ENCODE measurements around the gene SYCP2L. TPM values are rescaled to one million over a fixed set of nuclear protein-coding genes. Genes with fewer than 3 reads are reported as not detected.

SYCP2L gene
- total and polyA plus RNA-seq, 2 of the 4 experiments (the other 2 are of a cell fraction) = 0.05 TPM; not detected in 1

GRCh38 chr6:10874207-10874606, 12.6 kb upstream of the SYCP2L start:
- intact Hi-C loops (cut with micrococcal nuclease) = no loop called here
- WGBS, 2 experiments (ENCODE audit: extremely low coverage in 2 of 2, insufficient read length in 1 of 2) = no CpG with 5 or more reads among the region's 6 CpGs
- Histone ChIP-seq H3K18ac (ENCODE audit: low read depth, low read length) (no peak overlapping the region), H3K9me3 (ENCODE audit: control insufficient read depth, insufficient read depth, low read length) (no peaks in the 10 kb centered on the region), H3K4me3 (ENCODE audit: insufficient read depth, low read depth, low read length) (no peak overlapping the region), H3K4me1 (ENCODE audit: control insufficient read depth, insufficient read depth, low read length) (no peaks in the 10 kb centered on the region), H4K91ac (ENCODE audit: insufficient read depth, low read depth, low read length) (no peak overlapping the region), H3K9ac (ENCODE audit: low read depth, low read length) (no peak overlapping the region), H2AK5ac (ENCODE audit: low read depth, low read length) (no peak overlapping the region), H3K14ac (replicated peaks; ENCODE audit: low read depth, low read length) (no peak overlapping the region), H3K79me1 (ENCODE audit: low read depth in 1 of 2, low read length in 2 of 2) (no peaks in the 10 kb centered on the region), H2BK5ac (ENCODE audit: low read depth, low read length, poor library complexity, severe bottlenecking) (no peak overlapping the region), H4K20me1 (ENCODE audit: insufficient read depth, low read length) (no peaks in the 10 kb centered on the region), H3K56ac (ENCODE audit: extremely low read depth, insufficient read depth, low read length) (no peak overlapping the region), H3K23ac (ENCODE audit: low read depth, low read length) (no peak overlapping the region), H3K4me2 (ENCODE audit: low read depth, low read length) (no peak overlapping the region), H4K8ac (ENCODE audit: low read depth in 2 of 2, low read length in 2 of 2) (no peak overlapping the region), H3K27ac (ENCODE audit: insufficient read depth, low read length) (no peak overlapping the region), H3K27me3 (ENCODE audit: control insufficient read depth, insufficient read depth, low read length) (peaks cover 9% of the 10 kb centered on the region), H3K9me1 (ENCODE audit: insufficient read depth, low read length) (no peaks in the 10 kb centered on the region), H2BK15ac (ENCODE audit: low read depth, low read length) (no peak overlapping the region), H3K4ac (ENCODE audit: low read depth, low read length) (no peak overlapping the region), H2AK9ac (replicated peaks; ENCODE audit: low read depth, low read length, poor library complexity) (no peak overlapping the region), H4K5ac (ENCODE audit: low read depth, low read length) (no peak overlapping the region), H3K36me3 (ENCODE audit: control insufficient read depth, insufficient read depth, low read length) (no peaks in the 10 kb centered on the region), H2BK20ac (ENCODE audit: low read depth, low read length) (no peak overlapping the region), H2AFZ (replicated peaks; ENCODE audit: low read length, poor library complexity) (no peak overlapping the region), H2BK120ac (ENCODE audit: low read depth, low read length) (no peak overlapping the region)
- POLR2A ChIA-PET (ENCODE audit: unreplicated experiment) = no interaction called here
- BruUV-seq (replicated peaks) = no TSS peak
- no peak for ATAC-seq (ENCODE audit: low read depth)
- in situ Hi-C loops (cut with MboI; ENCODE audit: low sequenced_read_pairs) = no loop called here
- CTCF ChIA-PET = no interaction called here
- no peak for TF ChIP-seq ELK1 (IDR thresholded peaks at IDR 0.05; ENCODE audit: borderline replicate concordance, low read depth, low read length)
- TF ChIP-seq SMC3 (IDR thresholded peaks at IDR 0.05; ENCODE audit: low read depth, low read length) = no peak
- no peak for TF ChIP-seq MAFK (IDR thresholded peaks at IDR 0.05; ENCODE audit: low read depth, low read length)
- TF ChIP-seq FOS (IDR thresholded peaks at IDR 0.05; ENCODE audit: low read depth, low read length) = no peak
- no peak for TF ChIP-seq NFE2L2 (IDR thresholded peaks at IDR 0.05; ENCODE audit: low read depth, low read length)
- TF ChIP-seq, protein P1, sequence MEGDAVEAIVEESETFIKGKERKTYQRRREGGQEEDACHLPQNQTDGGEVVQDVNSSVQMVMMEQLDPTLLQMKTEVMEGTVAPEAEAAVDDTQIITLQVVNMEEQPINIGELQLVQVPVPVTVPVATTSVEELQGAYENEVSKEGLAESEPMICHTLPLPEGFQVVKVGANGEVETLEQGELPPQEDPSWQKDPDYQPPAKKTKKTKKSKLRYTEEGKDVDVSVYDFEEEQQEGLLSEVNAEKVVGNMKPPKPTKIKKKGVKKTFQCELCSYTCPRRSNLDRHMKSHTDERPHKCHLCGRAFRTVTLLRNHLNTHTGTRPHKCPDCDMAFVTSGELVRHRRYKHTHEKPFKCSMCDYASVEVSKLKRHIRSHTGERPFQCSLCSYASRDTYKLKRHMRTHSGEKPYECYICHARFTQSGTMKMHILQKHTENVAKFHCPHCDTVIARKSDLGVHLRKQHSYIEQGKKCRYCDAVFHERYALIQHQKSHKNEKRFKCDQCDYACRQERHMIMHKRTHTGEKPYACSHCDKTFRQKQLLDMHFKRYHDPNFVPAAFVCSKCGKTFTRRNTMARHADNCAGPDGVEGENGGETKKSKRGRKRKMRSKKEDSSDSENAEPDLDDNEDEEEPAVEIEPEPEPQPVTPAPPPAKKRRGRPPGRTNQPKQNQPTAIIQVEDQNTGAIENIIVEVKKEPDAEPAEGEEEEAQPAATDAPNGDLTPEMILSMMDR (conservative IDR thresholded peaks at IDR 0.05; ENCODE audit: low read depth, low read length) = no peak
- no peak for TF ChIP-seq CHD1 (IDR thresholded peaks at IDR 0.05; ENCODE audit: low read depth, low read length)
- TF ChIP-seq BHLHE40 (IDR thresholded peaks at IDR 0.05; ENCODE audit: low read depth, low read length) = no peak
- TF ChIP-seq RCOR1 (IDR thresholded peaks at IDR 0.05; ENCODE audit: insufficient replicate concordance, low read length) = no peak
- TF ChIP-seq RAD21 (IDR thresholded peaks at IDR 0.05; ENCODE audit: low read length) = no peak
- TF ChIP-seq MAZ (IDR thresholded peaks at IDR 0.05; ENCODE audit: borderline replicate concordance, low read depth, low read length) = no peak
- no peak for TF ChIP-seq POLR2A (IDR thresholded peaks at IDR 0.05; ENCODE audit: low read depth, low read length)
- TF ChIP-seq, protein P2, sequence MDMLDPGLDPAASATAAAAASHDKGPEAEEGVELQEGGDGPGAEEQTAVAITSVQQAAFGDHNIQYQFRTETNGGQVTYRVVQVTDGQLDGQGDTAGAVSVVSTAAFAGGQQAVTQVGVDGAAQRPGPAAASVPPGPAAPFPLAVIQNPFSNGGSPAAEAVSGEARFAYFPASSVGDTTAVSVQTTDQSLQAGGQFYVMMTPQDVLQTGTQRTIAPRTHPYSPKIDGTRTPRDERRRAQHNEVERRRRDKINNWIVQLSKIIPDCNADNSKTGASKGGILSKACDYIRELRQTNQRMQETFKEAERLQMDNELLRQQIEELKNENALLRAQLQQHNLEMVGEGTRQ (IDR thresholded peaks at IDR 0.05; ENCODE audit: low read depth, low read length) = no peak
- no peak for TF ChIP-seq MXI1 (IDR thresholded peaks at IDR 0.05; ENCODE audit: borderline replicate concordance, low read depth, low read length)
- no peak for TF ChIP-seq RFX5 (IDR thresholded peaks at IDR 0.05; ENCODE audit: low read depth, low read length)
- TF ChIP-seq CEBPB (IDR thresholded peaks at IDR 0.05; ENCODE audit: low read depth, low read length) = no peak
- no peak for DNase-seq
- dilution Hi-C loops (cut with HindIII; ENCODE audit: low sequenced_read_pairs, unreplicated experiment) = no loop called here

Data from IMR-90 (cell line).